Esophagus squamous epithelium (tissue), 4 donors: ENCODE data around the gene RNF13.

ENCODE experiments used
- CTCF ChIP-seq, 6 experiments: fragments of 450-650 bp in 4 of 6; fragments of 200-600 bp in 2 of 6; sonication (generic) in 2 of 6; IDR thresholded peaks; one replicate each; pipeline ENCODE4 v1.5.1; 2016 to 2019; ENCODE audit warnings: antibody characterized with exemption in 6 of 6, mild to moderate bottlenecking in 4 of 6, moderate library complexity in 4 of 6
- POLR2A ChIP-seq, 4 donors: fragments of 450-650 bp; IDR thresholded peaks; one replicate each; pipeline ENCODE4 v1.6.1; 2017; ENCODE audit warnings: antibody characterized with exemption in 4 of 4, mild to moderate bottlenecking in 4 of 4, moderate library complexity in 3 of 4

- TF ChIP-seq CTCF (IDR thresholded peaks at IDR 0.05) = no peak
- TF ChIP-seq POLR2A (IDR thresholded peaks at IDR 0.05) = no peak
These were observed 2.7 kb downstream of the RNF13 start for GRCh38 chr3:149815728-149816127.
